HepG2 (cell line): ENCODE measurements around the gene LTV1. TPM values are rescaled to one million over a fixed set of nuclear protein-coding genes. Genes with fewer than 3 reads are reported as not detected.
A peak's percentile ranks its signal among the peaks of the same experiment; 100 is the strongest.

Experiments
- AHR ChIP-seq: IDR thresholded peaks from 2 replicates; pipeline ENCODE4 v1.6.1; 2018; ENCODE audit warnings: missing genetic modification reagents, missing compliant biosample characterization
- BRD4 ChIP-seq: sonication (generic); formaldehyde crosslinking; IDR thresholded peaks from 2 replicates; pipeline ENCODE4 v1.4.0; 2020; ENCODE audit warnings: missing genetic modification reagents
- GTF2F1 ChIP-seq: fragments of 150-350 bp; IDR thresholded peaks from 2 replicates; pipeline ENCODE4 v1.6.1; 2014; ENCODE audit warnings: low read length
- HMG20B ChIP-seq: conservative IDR thresholded peaks from 2 replicates; pipeline ENCODE4 v1.6.1; 2016; ENCODE audit warnings: missing genetic modification reagents, missing compliant biosample characterization
- IKZF5 ChIP-seq: IDR thresholded peaks from 2 replicates; pipeline ENCODE4 v1.6.1; 2018; ENCODE audit warnings: missing genetic modification reagents, mild to moderate bottlenecking, missing compliant biosample characterization
- MIER2 ChIP-seq: IDR thresholded peaks from 2 replicates; pipeline ENCODE4 v1.6.1; 2016; ENCODE audit warnings: missing biosample characterization, missing genetic modification reagents
- MTERF4 ChIP-seq: sonication (generic); formaldehyde crosslinking; IDR thresholded peaks from 2 replicates; pipeline ENCODE4 v1.8.0; 2023; ENCODE audit warnings: mild to moderate bottlenecking, missing genetic modification reagents
- NFIC ChIP-seq: IDR thresholded peaks from 2 replicates; pipeline ENCODE4 v1.6.1; 2012; ENCODE audit warnings: mild to moderate bottlenecking, low read length, inconsistent platforms
- SNRNP70 ChIP-seq: fragments of 200-400 bp; formaldehyde crosslinking; IDR thresholded peaks from 2 replicates; pipeline ENCODE4 v1.6.1; 2017; ENCODE audit warnings: mild to moderate bottlenecking, low read depth, low read length, moderate library complexity
- TBX2 ChIP-seq: sonication (generic); formaldehyde crosslinking; IDR thresholded peaks from 2 replicates; pipeline ENCODE4 v1.5.0; 2020; ENCODE audit warnings: missing genetic modification reagents, mild to moderate bottlenecking, borderline replicate concordance
- THAP8 ChIP-seq: sonication (generic); formaldehyde crosslinking; IDR thresholded peaks from 2 replicates; pipeline ENCODE4 v1.5.1; 2020; ENCODE audit warnings: missing genetic modification reagents, mild to moderate bottlenecking, borderline replicate concordance
- ZBTB21 ChIP-seq: sonication (generic); formaldehyde crosslinking; IDR thresholded peaks from 2 replicates; pipeline ENCODE4 v1.4.0; 2020; ENCODE audit warnings: missing genetic modification reagents
- ZNF260 ChIP-seq: sonication (generic); formaldehyde crosslinking; IDR thresholded peaks from 2 replicates; pipeline ENCODE4 v1.4.0; 2020; ENCODE audit warnings: missing genetic modification reagents, low read depth, mild to moderate bottlenecking, borderline replicate concordance
- ZNF282 ChIP-seq: fragments of 450-650 bp; IDR thresholded peaks from 2 replicates; pipeline ENCODE4 v1.6.1; 2018; ENCODE audit not compliant: partially characterized antibody
- ZNF337 ChIP-seq: sonication (generic); formaldehyde crosslinking; IDR thresholded peaks from 2 replicates; pipeline ENCODE4 v1.5.1; 2020; ENCODE audit warnings: missing genetic modification reagents, low read depth, mild to moderate bottlenecking, borderline replicate concordance
- ZNF598 ChIP-seq: sonication (generic); formaldehyde crosslinking; IDR thresholded peaks from 2 replicates; pipeline ENCODE4 v1.5.1; 2020; ENCODE audit warnings: mild to moderate bottlenecking, missing genetic modification reagents, borderline replicate concordance
- ZNF614 ChIP-seq: IDR thresholded peaks from 2 replicates; pipeline ENCODE4 v1.6.1; 2018; ENCODE audit warnings: missing biosample characterization, missing genetic modification reagents, inconsistent platforms, borderline replicate concordance
- ZNF615 ChIP-seq: sonication (generic); formaldehyde crosslinking; IDR thresholded peaks from 2 replicates; pipeline ENCODE4 v1.5.0; 2020; ENCODE audit warnings: mild to moderate bottlenecking, missing genetic modification reagents, borderline replicate concordance
- ZNF619 ChIP-seq: sonication (generic); formaldehyde crosslinking; IDR thresholded peaks from 2 replicates; pipeline ENCODE4 v1.4.0; 2020; ENCODE audit warnings: mild to moderate bottlenecking, missing genetic modification reagents
- ZNF660 ChIP-seq: sonication (generic); formaldehyde crosslinking; IDR thresholded peaks from 2 replicates; pipeline ENCODE4 v1.5.1; 2020; ENCODE audit warnings: mild to moderate bottlenecking, low read depth, missing genetic modification reagents, borderline replicate concordance
- ZNF704 ChIP-seq: sonication (generic); formaldehyde crosslinking; IDR thresholded peaks from 2 replicates; pipeline ENCODE4 v1.8.1; 2023; ENCODE audit warnings: mild to moderate bottlenecking, inconsistent platforms, moderate library complexity, missing genetic modification reagents, borderline replicate concordance
- ZUFSP ChIP-seq: sonication (generic); formaldehyde crosslinking; IDR thresholded peaks from 2 replicates; pipeline ENCODE4 v1.9.0; 2021; ENCODE audit warnings: missing genetic modification reagents, mild to moderate bottlenecking, borderline replicate concordance
- polyA plus RNA-seq, 8 experiments: library from polyadenylated mRNA; depleted of rRNA in 3 of 8; stranded (reverse) in 7 of 8; unstranded in 1 of 8; fragments of >200 nt; fragmentation: Illumina TruSeq in 4 of 8; extraction: Trizol in 4 of 8; gene quantifications; 2 replicates each; pipeline versions ENCODE4 v1.2.1 to v1.2.3, GENCODE V29; 2011 to 2016; ENCODE audit warnings: low read depth in 4 of 8, missing spikeins in 1 of 8, mixed read lengths in 1 of 8; ENCODE audit not compliant: insufficient read depth in 1 of 8
- total RNA-seq, 5 experiments: library from RNA; depleted of rRNA; stranded (reverse); fragments of >200 nt; fragmentation: Illumina TruSeq; extraction: Trizol; gene quantifications; 2 replicates each; pipeline ENCODE4 v1.2.3, GENCODE V29; 2016; ENCODE audit warnings: low read depth in 1 of 5

The LTV1 gene
- total and polyA plus RNA-seq, 2 of the 13 experiments (the other 11 are each of a cell fraction or from before 2014, with no cell fraction given): 21.1 to 85.8 TPM

GRCh38 chr6:143842902-143843676 is at the start of gene LTV1 (continued):
- peak; percentile 98 for TF ChIP-seq MTERF4 (CRISPR knock-in tag)
- peak; percentile 90 for TF ChIP-seq ZNF660 (CRISPR knock-in tag)
- peak; percentile 98; the same call in 1 of the 2 replicates for TF ChIP-seq ZNF615 (CRISPR knock-in tag)
- TF ChIP-seq HMG20B (CRISPR knock-in tag): peak; percentile 76
- peak; percentile 82 for TF ChIP-seq MIER2 (CRISPR knock-in tag)
- no peak for TF ChIP-seq ZNF282
- TF ChIP-seq ZBTB21 (CRISPR knock-in tag): peak; percentile 91
- peak; percentile 99 for TF ChIP-seq BRD4 (CRISPR knock-in tag)
- TF ChIP-seq ZNF614: peak; percentile 81; the same call in 1 of the 2 replicates
- TF ChIP-seq SNRNP70: no peak
- TF ChIP-seq ZNF337 (CRISPR knock-in tag): peak; percentile 95
- peak; percentile 99 for TF ChIP-seq AHR (CRISPR knock-in tag)
- TF ChIP-seq TBX2 (CRISPR knock-in tag): peak; percentile 97
- TF ChIP-seq THAP8: peak; percentile 94
- peak; percentile 78 for TF ChIP-seq NFIC
- TF ChIP-seq ZNF260: no peak
- no peak for TF ChIP-seq GTF2F1
- TF ChIP-seq ZNF598 (CRISPR knock-in tag): peak; percentile 99
- no peak for TF ChIP-seq ZUFSP (CRISPR knock-in tag)
- TF ChIP-seq ZNF704: peak; percentile 100
- peak; percentile 97 for TF ChIP-seq ZNF619 (CRISPR knock-in tag)
- TF ChIP-seq IKZF5 (CRISPR knock-in tag): peak; percentile 75
